GM12875 (cell line): Measurements from ENCODE around the gene ARHGAP42.

Source experiments
- H3K4me3 ChIP-seq: one replicate; pipeline ENCODE4 v1.5.1; 2011; ENCODE audit warnings: low read depth, low read length, control low read depth
- TF ChIP-seq, protein P1 (sequence below): IDR thresholded peaks from 2 replicates; pipeline ENCODE4 v1.5.1; 2011; ENCODE audit warnings: low read depth, mild to moderate bottlenecking, control low read depth, inconsistent platforms, low read length, moderate library complexity, borderline replicate concordance; ENCODE audit not compliant: insufficient read depth

Gene ARHGAP42

DNA sequence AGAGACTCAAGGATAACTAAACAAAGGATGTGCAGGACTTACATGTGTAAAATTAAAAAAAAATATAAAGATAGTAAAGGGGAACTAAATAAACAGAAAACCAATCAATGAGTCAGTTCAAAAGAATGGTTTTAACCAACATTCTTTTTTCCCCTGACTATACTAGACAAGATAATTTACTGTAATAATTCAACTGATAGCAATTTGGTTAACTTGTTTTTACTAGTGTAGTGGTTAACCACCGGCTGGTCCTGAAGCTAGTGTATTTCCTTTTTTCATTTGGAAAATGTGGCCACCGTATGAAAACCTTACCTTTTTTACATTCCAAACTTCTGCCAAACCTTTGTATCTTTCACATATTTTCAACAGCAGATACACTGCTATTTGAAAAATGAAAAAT is 123.1 kb downstream of the ARHGAP42 start:
- TF ChIP-seq, protein P1, sequence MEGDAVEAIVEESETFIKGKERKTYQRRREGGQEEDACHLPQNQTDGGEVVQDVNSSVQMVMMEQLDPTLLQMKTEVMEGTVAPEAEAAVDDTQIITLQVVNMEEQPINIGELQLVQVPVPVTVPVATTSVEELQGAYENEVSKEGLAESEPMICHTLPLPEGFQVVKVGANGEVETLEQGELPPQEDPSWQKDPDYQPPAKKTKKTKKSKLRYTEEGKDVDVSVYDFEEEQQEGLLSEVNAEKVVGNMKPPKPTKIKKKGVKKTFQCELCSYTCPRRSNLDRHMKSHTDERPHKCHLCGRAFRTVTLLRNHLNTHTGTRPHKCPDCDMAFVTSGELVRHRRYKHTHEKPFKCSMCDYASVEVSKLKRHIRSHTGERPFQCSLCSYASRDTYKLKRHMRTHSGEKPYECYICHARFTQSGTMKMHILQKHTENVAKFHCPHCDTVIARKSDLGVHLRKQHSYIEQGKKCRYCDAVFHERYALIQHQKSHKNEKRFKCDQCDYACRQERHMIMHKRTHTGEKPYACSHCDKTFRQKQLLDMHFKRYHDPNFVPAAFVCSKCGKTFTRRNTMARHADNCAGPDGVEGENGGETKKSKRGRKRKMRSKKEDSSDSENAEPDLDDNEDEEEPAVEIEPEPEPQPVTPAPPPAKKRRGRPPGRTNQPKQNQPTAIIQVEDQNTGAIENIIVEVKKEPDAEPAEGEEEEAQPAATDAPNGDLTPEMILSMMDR: no peak
- no peak overlapping the region for H3K4me3 ChIP-seq

DNA sequence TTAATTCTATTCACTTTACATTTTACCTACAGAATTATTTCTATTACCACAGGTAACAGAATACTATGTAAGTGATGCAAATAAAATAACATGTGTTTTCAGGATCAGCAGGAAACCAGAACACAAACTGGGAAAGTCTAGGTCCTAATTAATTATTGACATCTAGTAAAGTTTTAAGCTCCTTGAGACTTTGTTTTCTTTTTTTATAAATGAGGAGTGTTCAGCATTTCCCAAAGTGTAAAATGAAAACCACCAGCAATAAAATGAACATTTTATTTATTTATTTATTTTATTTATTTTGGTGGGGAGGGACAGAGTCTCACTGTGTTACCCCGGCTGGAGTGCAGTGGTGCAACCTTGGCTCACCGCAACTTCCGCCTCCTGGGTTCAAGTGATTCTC is 123.6 kb downstream of the ARHGAP42 start:
- no peak overlapping the region for H3K4me3 ChIP-seq

DNA sequence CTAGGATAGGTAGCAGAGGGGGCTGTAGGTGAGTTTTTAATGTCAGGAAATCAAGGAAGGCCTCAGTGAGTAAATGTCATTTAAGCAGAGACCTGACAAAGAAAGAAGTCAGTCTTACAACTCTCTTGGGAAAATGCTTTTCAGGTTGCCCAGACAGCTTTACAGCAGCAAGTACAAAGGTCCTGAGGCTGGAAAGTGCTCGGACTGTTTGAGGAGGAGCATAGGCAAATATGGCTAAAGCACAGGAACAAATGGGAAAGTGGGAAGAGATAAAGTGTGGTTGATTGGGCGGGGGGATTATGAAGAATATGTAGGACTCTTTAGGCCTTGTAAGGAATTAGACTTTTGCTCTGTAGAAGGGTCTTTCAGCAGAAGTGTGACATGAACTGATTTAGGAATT is 125.4 kb downstream of the ARHGAP42 start:
- TF ChIP-seq, protein P1: no peak
- no peak overlapping the region for H3K4me3 ChIP-seq

More for the DNA sequence above, 123.6 kb downstream of the ARHGAP42 start:
- TF ChIP-seq, protein P1: no peak

DNA sequence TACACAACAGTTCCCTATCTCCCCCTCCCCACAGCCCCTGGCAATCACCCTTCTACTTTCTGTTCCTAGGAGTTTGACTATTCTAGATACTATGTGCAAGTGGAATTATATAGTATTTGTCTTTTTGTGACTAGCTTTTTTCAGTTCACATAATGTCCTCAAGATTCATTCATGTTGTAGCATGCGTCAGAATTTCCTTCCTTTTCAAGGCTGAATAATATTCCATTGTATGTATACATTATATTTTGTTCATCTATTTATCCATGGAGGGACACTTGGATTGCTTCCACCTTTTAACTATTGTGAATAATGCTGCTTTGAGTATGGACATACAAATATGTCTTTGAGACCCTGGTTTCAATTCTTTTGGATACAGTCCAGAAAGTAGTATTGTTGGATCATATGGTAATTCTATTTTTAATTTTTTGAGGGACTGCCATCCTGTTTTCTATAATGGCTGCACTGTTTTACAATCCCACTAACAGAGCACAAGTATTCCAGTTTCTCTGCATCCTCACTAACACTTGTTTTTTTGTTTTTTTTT is 128.8 kb downstream of the ARHGAP42 start:
- H3K4me3 ChIP-seq: no peak overlapping the region
- TF ChIP-seq, protein P1: no peak

DNA sequence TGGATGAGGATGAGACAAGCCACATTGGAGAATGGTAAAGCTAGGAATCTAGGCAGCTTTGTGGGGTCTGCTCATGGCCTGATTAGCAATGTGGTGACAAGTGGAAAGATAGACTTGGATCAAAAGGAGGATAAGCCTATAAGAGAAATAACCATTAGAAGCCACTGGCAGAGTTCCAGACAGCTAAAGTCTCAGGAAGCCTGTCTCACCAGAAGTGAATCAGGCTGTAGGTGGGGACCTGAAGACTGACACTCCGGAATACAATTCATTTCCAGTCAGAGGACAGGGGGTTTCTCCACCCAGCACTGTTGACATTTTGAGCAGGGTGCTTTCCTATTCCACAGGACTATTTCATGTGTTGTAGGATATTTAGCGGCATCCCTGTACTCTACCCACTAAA is 129.7 kb downstream of the ARHGAP42 start:
- H3K4me3 ChIP-seq: no peak overlapping the region
- TF ChIP-seq, protein P1: no peak

DNA sequence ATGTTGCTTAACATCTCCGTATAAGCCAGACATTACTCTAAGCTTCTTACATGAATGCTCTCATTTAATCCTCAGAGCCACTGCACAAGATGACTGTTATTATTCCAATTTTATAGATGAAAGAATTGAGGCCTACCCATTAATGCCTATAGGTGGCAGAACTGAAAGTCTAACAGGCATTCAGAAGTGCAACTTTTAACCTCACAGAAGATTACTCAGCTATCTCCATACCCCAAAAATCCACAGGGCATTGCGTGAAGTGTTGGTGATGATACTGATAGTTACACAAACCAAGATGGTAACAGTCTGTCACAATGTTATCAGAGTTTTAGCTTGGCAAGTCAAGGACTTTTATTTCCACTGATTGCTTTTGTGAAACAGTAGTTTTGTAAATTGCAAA is 130.5 kb downstream of the ARHGAP42 start:
- H3K4me3 ChIP-seq: no peak overlapping the region
- TF ChIP-seq, protein P1: no peak

DNA sequence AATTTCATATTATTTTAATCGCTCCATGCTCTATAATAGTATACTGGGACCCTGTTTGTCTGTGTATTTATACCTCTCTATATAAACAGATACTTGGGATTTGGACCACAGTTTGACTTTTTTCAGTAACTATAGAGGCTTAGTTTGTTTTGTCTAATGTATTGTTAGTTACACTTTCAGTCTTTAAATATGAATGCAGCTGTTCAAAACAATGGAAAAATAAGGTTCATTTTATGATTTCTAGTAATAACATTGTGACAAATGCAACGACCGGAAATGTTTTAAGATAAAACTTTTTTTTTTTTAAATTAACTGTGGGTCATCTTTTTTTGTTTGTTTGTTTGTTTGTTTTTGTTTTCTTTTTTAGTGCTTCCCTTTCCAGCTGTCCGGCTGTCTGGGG is 133.5 kb downstream of the ARHGAP42 start:
- no peak overlapping the region for H3K4me3 ChIP-seq
- TF ChIP-seq, protein P1: no peak
